HCEC 1CT (cell line): ENCODE results near the gene PLXDC2.

Experiments used
- DNase-seq: peaks from one replicate; pipeline ENCODE4 v3.0.0-alpha.2; 2017

Gene PLXDC2

GRCh38 chr10:19862811-19863515 is 46.7 kb downstream of the PLXDC2 start:
- DNase-seq = no peak

- no peak for DNase-seq
Measured at GRCh38 chr10:19865676-19866075, 49.4 kb downstream of the PLXDC2 start.

GRCh38 chr10:19869370-19869769 is 53.1 kb downstream of the PLXDC2 start:
- DNase-seq = no peak

- no peak for DNase-seq
Measured at GRCh38 chr10:19872504-19873271, 56.5 kb downstream of the PLXDC2 start.

GRCh38 chr10:19874190-19874589 is 58.0 kb downstream of the PLXDC2 start:
- DNase-seq = no peak

- no peak for DNase-seq
Measured at GRCh38 chr10:19874791-19875190, 58.6 kb downstream of the PLXDC2 start.

- DNase-seq = no peak
Measured at GRCh38 chr10:19876570-19876969, 60.3 kb downstream of the PLXDC2 start.

GRCh38 chr10:19877466-19878255 is 61.4 kb downstream of the PLXDC2 start:
- no peak for DNase-seq

GRCh38 chr10:19882621-19883020 is 66.4 kb downstream of the PLXDC2 start:
- no peak for DNase-seq

GRCh38 chr10:19888061-19888660 is 71.9 kb downstream of the PLXDC2 start:
- no peak for DNase-seq

GRCh38 chr10:19889256-19889655 is 73.0 kb downstream of the PLXDC2 start:
- DNase-seq = no peak

- no peak for DNase-seq
Measured at GRCh38 chr10:19891429-19891828, 75.2 kb downstream of the PLXDC2 start.

- DNase-seq = no peak
Measured at GRCh38 chr10:19892270-19892669, 76.0 kb downstream of the PLXDC2 start.

- no peak for DNase-seq
Measured at GRCh38 chr10:19892677-19893076, 76.4 kb downstream of the PLXDC2 start.

GRCh38 chr10:19895500-19895899 is 79.3 kb downstream of the PLXDC2 start:
- no peak for DNase-seq

GRCh38 chr10:19902456-19902855 is 86.2 kb downstream of the PLXDC2 start:
- no peak for DNase-seq

- DNase-seq = no peak
Measured at GRCh38 chr10:19904202-19904661, 88.0 kb downstream of the PLXDC2 start.

GRCh38 chr10:19906108-19906791 is 90.0 kb downstream of the PLXDC2 start:
- no peak for DNase-seq

GRCh38 chr10:19908991-19909696 is 92.9 kb downstream of the PLXDC2 start:
- DNase-seq = no peak

- no peak for DNase-seq
Measured at GRCh38 chr10:19911886-19912285, 95.7 kb downstream of the PLXDC2 start.

- no peak for DNase-seq
Measured at GRCh38 chr10:19913987-19914386, 97.8 kb downstream of the PLXDC2 start.

GRCh38 chr10:19915125-19915524 is 98.9 kb downstream of the PLXDC2 start:
- DNase-seq = no peak
